Measurements from ENCODE around the gene MICA. TPM values are rescaled to one million over a fixed set of nuclear protein-coding genes. Genes with fewer than 3 reads are reported as not detected.
"Not testable (repeated sequence)": the region's sequence is repeated elsewhere in the genome, so short reads cannot be mapped to it uniquely, and the experiment has no call there.

The MICA gene
- total and polyA plus RNA-seq, 2 experiments from 2014 or later, result 36.0 to 41.9 TPM

DNA sequence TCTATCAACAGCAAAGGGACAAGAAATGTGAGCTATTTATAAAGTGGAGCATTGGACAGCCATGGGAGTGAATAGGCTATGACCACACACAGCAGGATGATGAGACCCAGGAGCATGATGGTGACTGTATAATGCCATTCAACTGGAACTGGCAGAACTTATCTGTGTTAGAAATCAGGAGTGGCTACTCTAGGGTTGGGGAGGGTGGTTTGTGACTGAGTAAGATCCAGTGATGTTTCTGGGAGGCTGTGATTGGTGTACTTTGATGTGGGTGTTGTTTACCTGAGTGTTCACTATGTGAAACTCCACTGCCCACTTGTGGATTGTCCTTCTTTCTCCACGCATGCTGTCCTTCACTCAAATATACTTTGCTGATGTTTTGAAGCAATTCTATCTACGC lies 34.9 kb upstream of the MICA start:
- no peaks in the 10 kb centered on the region for H3K36me3 ChIP-seq (replicated peaks; ENCODE audit: insufficient read depth, low read depth)
- H3K9me3 ChIP-seq (ENCODE audit: low read depth), result no peaks in the 10 kb centered on the region
- no peaks in the 10 kb centered on the region for H3K4me1 ChIP-seq (ENCODE audit: insufficient read depth)
- no peak overlapping the region for H2AFZ ChIP-seq
- WGBS (ENCODE audit: low lambda C conversion rate, missing lambda C conversion rate), result 68% methylated on average over 2 of the region's 2 CpGs
- H4K20me1 ChIP-seq (ENCODE audit: insufficient read depth, poor library complexity, severe bottlenecking), result no peaks in the 10 kb centered on the region
- H3K27me3 ChIP-seq, result peaks cover 21% of the 10 kb centered on the region
- H3K79me2 ChIP-seq, result no peaks in the 10 kb centered on the region
- no peaks in the 10 kb centered on the region for H3K9me2 ChIP-seq (replicated peaks; ENCODE audit: insufficient read depth)
- H3K27ac ChIP-seq, result no peak overlapping the region
- no peak for DNase-seq (ENCODE audit: low spot score)
- no peak for TF ChIP-seq CTCF (IDR thresholded peaks at IDR 0.05; ENCODE audit: poor library complexity)
- no peak for TF ChIP-seq EZH2phosphoT487 (IDR thresholded peaks at IDR 0.05; ENCODE audit: low read depth, severe bottlenecking, unreplicated experiment)
- TF ChIP-seq EZH2 (IDR thresholded peaks at IDR 0.05; ENCODE audit: borderline replicate concordance), result no peak
- no peak overlapping the region for H3K4me2 ChIP-seq
- no peak overlapping the region for H3K4me3 ChIP-seq

DNA sequence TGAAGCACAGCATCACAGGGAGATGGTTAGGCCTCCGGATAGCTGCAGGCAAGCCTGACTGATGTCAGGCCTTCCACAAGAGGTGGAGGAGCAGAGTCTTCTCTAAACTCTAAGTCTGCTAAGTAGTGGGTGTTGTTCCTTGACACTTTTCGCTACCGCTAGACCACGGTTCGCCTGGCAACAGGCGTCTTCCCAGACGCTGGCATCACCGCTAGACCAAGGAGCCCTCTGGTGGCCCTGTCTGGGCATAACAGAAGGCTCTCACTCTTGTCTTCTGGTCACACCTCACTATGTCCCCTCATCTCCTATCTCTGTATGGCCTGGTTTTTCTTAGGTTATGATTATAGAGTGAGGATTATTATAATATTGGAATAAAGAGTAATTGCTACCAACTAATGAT lies 29.3 kb upstream of the MICA start:
- H2AFZ ChIP-seq; H3K9me3 ChIP-seq (ENCODE audit: low read depth); DNase-seq (ENCODE audit: low spot score); H3K4me1 ChIP-seq (ENCODE audit: insufficient read depth); H3K4me3 ChIP-seq; H3K27ac ChIP-seq; H3K36me3 ChIP-seq (replicated peaks; ENCODE audit: insufficient read depth, low read depth); H3K27me3 ChIP-seq; H3K4me2 ChIP-seq; H4K20me1 ChIP-seq (ENCODE audit: insufficient read depth, poor library complexity, severe bottlenecking); H3K9me2 ChIP-seq (replicated peaks; ENCODE audit: insufficient read depth); H3K79me2 ChIP-seq: not testable (repeated sequence)
- WGBS (ENCODE audit: low lambda C conversion rate, missing lambda C conversion rate), result no CpG with 5 or more reads among the region's 8 CpGs

DNA sequence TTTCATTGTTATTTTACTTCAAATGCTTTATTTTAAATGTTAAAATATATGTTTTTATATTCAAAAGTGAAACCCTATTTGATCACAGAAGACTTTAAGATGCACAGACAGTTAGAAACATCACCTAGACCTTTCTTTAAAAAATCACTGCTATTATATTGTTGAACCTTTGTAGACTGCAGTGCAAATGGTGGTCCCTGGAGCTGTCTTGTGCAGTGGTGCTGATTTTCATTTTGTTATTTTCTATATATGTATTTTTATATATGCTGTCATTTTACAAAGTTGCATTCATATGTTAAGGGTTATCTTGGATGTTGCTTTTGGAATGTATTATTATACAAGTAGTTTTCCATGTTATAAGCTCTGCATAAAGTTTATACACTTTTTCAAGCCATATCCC lies 27.7 kb upstream of the MICA start:
- H3K4me1 ChIP-seq (ENCODE audit: insufficient read depth), result no peaks in the 10 kb centered on the region
- no peak overlapping the region for H2AFZ ChIP-seq
- no peak overlapping the region for H3K4me3 ChIP-seq
- no peaks in the 10 kb centered on the region for H3K27me3 ChIP-seq
- H3K4me2 ChIP-seq, result no peak overlapping the region
- no peaks in the 10 kb centered on the region for H3K36me3 ChIP-seq (replicated peaks; ENCODE audit: insufficient read depth, low read depth)
- TF ChIP-seq CTCF (IDR thresholded peaks at IDR 0.05; ENCODE audit: poor library complexity), result no peak
- TF ChIP-seq EZH2phosphoT487 (IDR thresholded peaks at IDR 0.05; ENCODE audit: low read depth, severe bottlenecking, unreplicated experiment), result no peak
- DNase-seq (ENCODE audit: low spot score), result no peak
- H3K79me2 ChIP-seq, result no peaks in the 10 kb centered on the region
- no peaks in the 10 kb centered on the region for H4K20me1 ChIP-seq (ENCODE audit: insufficient read depth, poor library complexity, severe bottlenecking)
- H3K9me3 ChIP-seq (ENCODE audit: low read depth), result no peaks in the 10 kb centered on the region
- H3K9me2 ChIP-seq (replicated peaks; ENCODE audit: insufficient read depth), result no peaks in the 10 kb centered on the region
- no peak overlapping the region for H3K27ac ChIP-seq

DNA sequence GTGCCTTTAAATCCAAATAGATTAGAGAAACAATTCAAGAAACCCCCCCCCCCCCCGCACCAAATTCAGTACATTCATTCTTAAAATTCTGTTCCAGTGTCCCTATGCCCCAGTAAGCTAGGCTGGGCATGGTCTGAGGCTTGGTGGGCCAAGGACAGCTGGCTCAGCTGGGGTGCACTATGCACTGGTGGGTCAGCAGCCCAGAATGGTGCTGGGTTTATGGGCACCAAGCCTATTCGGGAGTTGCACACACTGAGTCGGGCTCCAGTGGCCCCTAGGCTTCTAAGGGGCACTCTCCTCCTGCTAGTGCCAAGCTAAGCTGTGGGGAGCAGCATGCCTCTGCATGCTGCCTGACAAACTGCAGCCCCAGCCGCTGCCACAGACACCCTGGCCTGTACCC lies 26.4 kb upstream of the MICA start:
- TF ChIP-seq EZH2 (IDR thresholded peaks at IDR 0.05; ENCODE audit: borderline replicate concordance) (no peak), CTCF (IDR thresholded peaks at IDR 0.05; ENCODE audit: poor library complexity) (no peak), EZH2phosphoT487 (IDR thresholded peaks at IDR 0.05; ENCODE audit: low read depth, severe bottlenecking, unreplicated experiment) (no peak)
- no peaks in the 10 kb centered on the region for H3K4me1 ChIP-seq (ENCODE audit: insufficient read depth)
- no peaks in the 10 kb centered on the region for H3K27me3 ChIP-seq
- H3K4me2 ChIP-seq, result no peak overlapping the region
- H3K27ac ChIP-seq, result no peak overlapping the region
- H3K4me3 ChIP-seq, result no peak overlapping the region
- no peak for DNase-seq (ENCODE audit: low spot score)
- no peak overlapping the region for H2AFZ ChIP-seq
- H4K20me1 ChIP-seq (ENCODE audit: insufficient read depth, poor library complexity, severe bottlenecking), result no peaks in the 10 kb centered on the region
- no peaks in the 10 kb centered on the region for H3K36me3 ChIP-seq (replicated peaks; ENCODE audit: insufficient read depth, low read depth)
- no peaks in the 10 kb centered on the region for H3K9me3 ChIP-seq (ENCODE audit: low read depth)
- H3K79me2 ChIP-seq, result no peaks in the 10 kb centered on the region
- no peaks in the 10 kb centered on the region for H3K9me2 ChIP-seq (replicated peaks; ENCODE audit: insufficient read depth)
- 61% methylated on average over 3 of the region's 4 CpGs for WGBS (ENCODE audit: low lambda C conversion rate, missing lambda C conversion rate)
